Activated naive CD4-positive, alpha-beta T cell treated with anti-CD3 and anti-CD28 coated beads, Interleukin-2, amount 10 ng/mL, durations not matched to agents 7 days and 5 days (primary cell): ENCODE measurements around the gene DIAPH1.

ENCODE experiments used
- CTCF ChIA-PET: fragments of 350-600 bp; sonication (Branson Sonifier 250); formaldehyde crosslinking; loops from one replicate; lab custom pipeline; 2021; ENCODE audit warnings: antibody characterized with exemption; lab: Charles Lee
- DNase-seq: peaks from one replicate; pipeline ENCODE4 v3.0.0-alpha.2; 2020
- H3K27ac Mint-ChIP-seq: one replicate; pipeline ENCODE4 v1.8.0; 2021; ENCODE audit warnings: mild to moderate bottlenecking, moderate library complexity, mixed read lengths
- H3K27me3 Mint-ChIP-seq: one replicate; pipeline ENCODE4 v1.8.0; 2021; ENCODE audit warnings: mild to moderate bottlenecking, mixed read lengths
- H3K36me3 Mint-ChIP-seq: one replicate; pipeline ENCODE4 v1.8.0; 2021; ENCODE audit warnings: mixed read lengths
- H3K4me1 Mint-ChIP-seq: one replicate; pipeline ENCODE4 v1.8.0; 2021; ENCODE audit warnings: mixed read lengths
- H3K4me3 Mint-ChIP-seq: one replicate; pipeline ENCODE4 v1.8.0; 2021; ENCODE audit warnings: mild to moderate bottlenecking, moderate library complexity, mixed read lengths
- H3K9me3 Mint-ChIP-seq: one replicate; pipeline ENCODE4 v1.8.0; 2021; ENCODE audit warnings: mixed read lengths

DIAPH1 gene

DNA sequence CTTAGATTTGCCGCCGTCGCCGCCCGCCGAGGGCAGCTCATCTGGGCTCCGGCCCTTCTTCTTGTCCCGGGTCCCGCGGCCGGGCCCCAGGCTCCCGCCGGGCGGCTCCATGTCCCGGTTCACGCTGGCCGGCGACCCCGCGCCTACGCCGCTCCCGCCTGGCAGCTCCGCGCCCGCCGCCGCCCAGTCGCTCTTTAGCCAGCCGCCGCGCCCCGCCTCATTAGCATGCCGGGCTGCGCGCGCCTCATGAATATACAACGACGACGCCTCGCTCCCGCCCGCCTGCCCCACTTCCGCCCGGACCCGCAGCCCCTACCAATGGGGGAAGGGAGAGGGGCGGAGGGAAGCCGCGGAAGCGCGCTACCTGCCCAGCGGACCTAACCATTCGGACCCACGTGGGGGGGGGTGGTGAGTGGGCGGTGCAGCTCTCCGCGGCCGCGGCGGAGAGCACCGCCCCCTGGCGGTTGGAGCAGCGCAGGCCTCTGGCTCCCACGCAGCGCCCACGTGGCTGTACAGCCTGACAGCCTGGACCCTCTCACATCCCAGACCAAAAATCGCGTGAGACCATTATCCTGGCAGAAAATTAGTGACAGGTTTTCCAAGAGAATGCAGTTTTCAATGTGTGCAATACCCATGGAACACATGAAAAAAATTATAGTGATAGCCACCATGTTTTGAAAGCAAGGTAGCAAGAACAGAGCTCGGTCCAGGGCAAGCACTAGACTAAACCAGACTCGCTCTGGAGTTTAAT is at the start of gene DIAPH1:
TSS of gene DIAPH1 (minus strand) at position 197 of the 751 bp plus-strand sequence. CDS start at position 111, 86 bp downstream.
- peak within 1 kb of the TSS; percentile 96 for H3K27ac Mint-ChIP-seq
- peaks cover 46% of the 10 kb centered on the region for H3K36me3 Mint-ChIP-seq
- H3K4me3 Mint-ChIP-seq = peak within 1 kb of the TSS; percentile 99
- CTCF ChIA-PET = interaction anchor here (0.7 to 5.1 kb wide), 19 partner anchors 11 to 341 kb away, joined by 3 to 236 read pairs (median 9); partner anchors contain the start of genes HDAC3 and RELL2
- peaks cover 60% of the 10 kb centered on the region for H3K4me1 Mint-ChIP-seq
- H3K27me3 Mint-ChIP-seq = no peaks in the 10 kb centered on the region
- no peaks in the 10 kb centered on the region for H3K9me3 Mint-ChIP-seq
- peak; percentile 98 for DNase-seq

GRCh38 chr5:141665995-141666940 is 47.5 kb upstream of the DIAPH1 start:
- Mint-ChIP-seq H3K36me3 (no peaks in the 10 kb centered on the region), H3K9me3 (no peaks in the 10 kb centered on the region), H3K27me3 (peaks cover 24% of the 10 kb centered on the region), H3K4me1 (peaks cover 5% of the 10 kb centered on the region), H3K4me3 (no peak overlapping the region), H3K27ac (no peak overlapping the region)
- CTCF ChIA-PET = interaction anchor here (1.4 to 3.9 kb wide), 9 partner anchors 18 to 294 kb away, joined by 3 to 28 read pairs (median 11); partner anchors contain the start of gene PCDH1
- DNase-seq = no peak

DNA sequence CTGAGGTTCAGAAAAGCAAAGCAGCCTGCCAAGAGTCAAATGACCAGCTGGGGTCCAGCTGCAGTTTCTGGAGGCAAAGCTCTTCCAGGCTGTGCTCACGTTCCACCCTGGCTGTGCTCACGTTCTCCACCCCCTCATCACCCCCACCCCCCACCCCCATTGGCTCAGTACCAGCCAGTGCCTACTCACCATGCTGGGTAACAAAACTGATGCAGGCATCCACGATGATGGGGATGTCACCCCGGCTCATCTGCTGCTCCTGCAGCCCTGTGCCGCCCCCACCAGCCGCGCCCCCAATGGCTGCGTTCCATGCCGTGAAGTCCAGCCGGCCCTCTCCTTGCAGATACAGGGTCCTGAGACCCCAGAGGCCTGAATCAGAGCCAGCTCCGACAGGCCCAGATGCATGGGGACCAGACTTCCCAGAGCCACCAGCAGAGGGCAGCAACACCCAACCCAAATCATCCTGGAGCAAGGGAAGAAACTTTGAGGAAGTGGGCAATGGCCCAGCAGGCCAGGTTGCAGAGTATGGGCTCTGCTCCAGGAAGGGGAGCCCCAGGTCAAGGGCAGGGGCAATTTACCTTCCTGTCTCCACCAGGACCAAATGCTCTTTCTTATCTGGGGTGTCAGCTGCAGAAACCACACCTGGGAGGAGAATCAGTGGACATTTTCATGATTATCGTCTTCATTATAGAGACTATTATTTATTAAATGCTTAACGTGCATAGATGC is 46.1 kb upstream of the DIAPH1 start:
- no peaks in the 10 kb centered on the region for H3K36me3 Mint-ChIP-seq

DNA sequence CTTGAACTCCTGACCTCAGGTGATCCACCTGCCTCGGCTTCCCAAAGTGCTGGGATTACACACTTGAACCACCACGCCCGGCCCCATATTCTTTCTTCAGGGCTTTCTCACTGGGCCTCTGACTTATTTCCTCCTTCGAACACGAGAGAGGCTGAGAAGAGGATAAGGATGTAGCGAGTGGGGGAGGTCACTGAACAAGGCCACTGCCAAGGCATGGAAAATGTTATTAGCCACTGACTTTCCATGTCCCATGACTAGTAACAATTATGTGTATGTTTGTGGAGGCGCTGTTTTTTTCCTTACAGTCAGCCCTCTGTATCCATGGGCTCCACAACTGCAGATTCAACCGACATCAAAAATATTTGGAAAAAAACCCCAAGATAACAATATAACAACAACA is 44.7 kb upstream of the DIAPH1 start:
- Mint-ChIP-seq H3K9me3 (no peaks in the 10 kb centered on the region), H3K27ac (no peak overlapping the region), H3K27me3 (peaks cover 30% of the 10 kb centered on the region), H3K4me1 (peaks cover 5% of the 10 kb centered on the region), H3K36me3 (no peaks in the 10 kb centered on the region), H3K4me3 (no peak overlapping the region)
- DNase-seq = no peak
- CTCF ChIA-PET = interaction anchor here (0.8 to 3.9 kb wide), 7 partner anchors 10 to 298 kb away, joined by 3 to 28 read pairs (median 11); partner anchors contain the start of gene PCDH1

More for the DNA sequence above, 46.1 kb upstream of the DIAPH1 start:
- peak; percentile 84 for DNase-seq
- Mint-ChIP-seq H3K9me3 (no peaks in the 10 kb centered on the region), H3K4me1 (peaks cover 5% of the 10 kb centered on the region), H3K27ac (no peak overlapping the region), H3K27me3 (peaks cover 19% of the 10 kb centered on the region), H3K4me3 (no peak overlapping the region)
- CTCF ChIA-PET = interaction anchor here (0.6 to 3.9 kb wide), 24 partner anchors 8 to 296 kb away, joined by 3 to 28 read pairs (median 5); partner anchors contain the start of genes DIAPH1, FCHSD1 and PCDH1

DNA sequence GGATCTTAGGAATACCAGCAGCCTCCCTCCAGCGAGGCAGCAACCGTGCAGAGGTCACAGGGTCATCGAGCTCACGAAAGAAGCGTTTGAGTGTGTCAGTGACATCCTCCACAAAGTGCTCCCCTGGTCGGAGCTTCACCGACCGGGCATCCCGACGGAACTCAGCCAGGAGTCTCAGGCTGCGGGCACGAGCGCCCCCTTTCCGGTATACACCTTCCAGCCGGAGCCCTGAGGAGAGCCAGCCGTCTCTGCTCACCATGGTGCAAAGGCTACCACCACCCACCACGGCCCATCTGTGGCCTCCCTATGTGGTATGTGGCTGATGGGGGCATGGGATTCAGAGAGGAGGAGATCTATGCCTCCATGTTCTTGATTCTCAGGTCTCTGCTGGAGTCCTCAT is 43.2 kb upstream of the DIAPH1 start:
- Mint-ChIP-seq H3K27ac (no peak overlapping the region), H3K4me3 (no peak overlapping the region), H3K27me3 (peaks cover 34% of the 10 kb centered on the region), H3K9me3 (no peaks in the 10 kb centered on the region), H3K36me3 (no peaks in the 10 kb centered on the region), H3K4me1 (peaks cover 5% of the 10 kb centered on the region)
- DNase-seq = no peak
- CTCF ChIA-PET = interaction anchor here (1.1 to 1.2 kb wide), 2 partner anchors 8 to 70 kb away, joined by 3 to 4 read pairs; no protein-coding TSS in a partner anchor

GRCh38 chr5:141657937-141658545 is 39.2 kb upstream of the DIAPH1 start:
- H3K27me3 Mint-ChIP-seq = peaks cover 44% of the 10 kb centered on the region
- no peak for DNase-seq
- H3K36me3 Mint-ChIP-seq = no peaks in the 10 kb centered on the region
- no peak overlapping the region for H3K27ac Mint-ChIP-seq
- H3K4me1 Mint-ChIP-seq = no peaks in the 10 kb centered on the region
- no peak overlapping the region for H3K4me3 Mint-ChIP-seq
- no peaks in the 10 kb centered on the region for H3K9me3 Mint-ChIP-seq
- CTCF ChIA-PET = interaction anchor here (1.5 kb wide), 1 partner anchor 303 kb away, joined by 5 read pairs; no protein-coding TSS in a partner anchor

DNA sequence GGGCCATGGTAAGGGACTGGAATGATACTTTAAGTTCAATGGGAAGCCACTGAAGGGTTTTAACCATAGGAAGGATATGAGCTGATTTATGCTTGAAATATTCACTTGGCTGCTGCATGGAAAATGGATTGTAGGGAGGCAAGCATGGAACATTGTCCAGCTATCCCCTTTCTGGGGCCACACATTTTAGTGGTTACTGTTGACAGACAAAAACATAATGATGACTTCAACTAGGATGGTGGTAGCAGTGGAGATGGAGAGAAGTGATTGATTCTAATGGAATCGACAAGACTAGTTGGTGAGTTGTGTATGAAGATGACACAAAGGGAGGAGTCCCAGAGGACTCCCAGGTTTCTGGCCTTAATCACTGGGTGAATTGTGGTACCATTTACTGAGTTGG is 38.6 kb upstream of the DIAPH1 start:
- Mint-ChIP-seq H3K4me1 (peaks cover 2% of the 10 kb centered on the region), H3K36me3 (no peaks in the 10 kb centered on the region), H3K27me3 (peaks cover 50% of the 10 kb centered on the region), H3K27ac (no peak overlapping the region), H3K4me3 (no peak overlapping the region), H3K9me3 (no peaks in the 10 kb centered on the region)
- no peak for DNase-seq
- CTCF ChIA-PET = interaction anchor here (1.1 to 1.5 kb wide), 2 partner anchors 12 to 304 kb away, joined by 4 to 5 read pairs; no protein-coding TSS in a partner anchor

DNA sequence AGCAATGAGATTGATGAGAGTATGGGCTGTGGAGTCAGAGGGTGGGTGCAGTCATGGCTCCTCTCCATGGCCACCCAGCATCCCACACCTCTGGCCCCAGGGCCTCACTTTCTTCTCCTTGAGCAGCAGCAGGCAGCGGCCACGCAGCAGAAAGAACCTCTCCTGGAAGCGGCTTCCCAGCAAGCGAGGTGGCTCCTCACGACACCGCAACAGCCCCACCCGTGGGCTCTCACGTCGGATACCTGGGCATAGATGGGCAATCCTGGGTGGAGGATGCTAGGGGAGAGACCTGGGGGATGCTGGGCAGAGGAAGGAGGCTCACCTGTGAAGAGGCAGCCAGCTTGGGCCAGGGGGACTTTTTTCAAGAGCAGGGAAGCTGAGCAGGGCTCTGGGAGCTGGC is 37.6 kb upstream of the DIAPH1 start:
- H3K4me1 Mint-ChIP-seq = peaks cover 11% of the 10 kb centered on the region
- H3K27me3 Mint-ChIP-seq = peaks cover 44% of the 10 kb centered on the region
- H3K9me3 Mint-ChIP-seq = no peaks in the 10 kb centered on the region
- CTCF ChIA-PET = interaction anchor here (1.1 to 1.5 kb wide), 2 partner anchors 9 to 13 kb away, joined by 4 to 5 read pairs; no protein-coding TSS in a partner anchor
- H3K36me3 Mint-ChIP-seq = no peaks in the 10 kb centered on the region
- no peak overlapping the region for H3K4me3 Mint-ChIP-seq
- no peak overlapping the region for H3K27ac Mint-ChIP-seq
- peak; percentile 8 for DNase-seq

GRCh38 chr5:141655020-141655419 is 36.2 kb upstream of the DIAPH1 start:
- DNase-seq = peak; percentile 5
- no peaks in the 10 kb centered on the region for H3K36me3 Mint-ChIP-seq
- peaks cover 23% of the 10 kb centered on the region for H3K4me1 Mint-ChIP-seq
- no peak overlapping the region for H3K4me3 Mint-ChIP-seq
- H3K9me3 Mint-ChIP-seq = no peaks in the 10 kb centered on the region
- H3K27me3 Mint-ChIP-seq = peaks cover 44% of the 10 kb centered on the region
- CTCF ChIA-PET = interaction anchor here (1.5 to 1.9 kb wide), 2 partner anchors 10 to 63 kb away, joined by 3 to 8 read pairs; no protein-coding TSS in a partner anchor
- peak overlapping the region; percentile 11 for H3K27ac Mint-ChIP-seq

- Mint-ChIP-seq H3K36me3 (peaks cover 3% of the 10 kb centered on the region), H3K9me3 (no peaks in the 10 kb centered on the region), H3K4me1 (peaks cover 29% of the 10 kb centered on the region), H3K27me3 (peaks cover 39% of the 10 kb centered on the region), H3K4me3 (no peak overlapping the region), H3K27ac (no peak overlapping the region)
- CTCF ChIA-PET = interaction anchor here (1.4 to 1.9 kb wide), 3 partner anchors 8 to 62 kb away, joined by 3 to 8 read pairs (median 3); no protein-coding TSS in a partner anchor
- no peak for DNase-seq
Measured at GRCh38 chr5:141654298-141654697, 35.5 kb upstream of the DIAPH1 start.

GRCh38 chr5:141651728-141652105 is 32.9 kb upstream of the DIAPH1 start:
- Mint-ChIP-seq H3K4me3 (peak overlapping the region; percentile 89), H3K27ac (peak overlapping the region; percentile 4), H3K9me3 (no peaks in the 10 kb centered on the region), H3K27me3 (peaks cover 30% of the 10 kb centered on the region), H3K4me1 (peaks cover 36% of the 10 kb centered on the region), H3K36me3 (peaks cover 4% of the 10 kb centered on the region)
- CTCF ChIA-PET = interaction anchor here (1.0 kb wide), 2 partner anchors 13 to 14 kb away, joined by 3 to 4 read pairs; no protein-coding TSS in a partner anchor
- DNase-seq = peak; percentile 15

DNA sequence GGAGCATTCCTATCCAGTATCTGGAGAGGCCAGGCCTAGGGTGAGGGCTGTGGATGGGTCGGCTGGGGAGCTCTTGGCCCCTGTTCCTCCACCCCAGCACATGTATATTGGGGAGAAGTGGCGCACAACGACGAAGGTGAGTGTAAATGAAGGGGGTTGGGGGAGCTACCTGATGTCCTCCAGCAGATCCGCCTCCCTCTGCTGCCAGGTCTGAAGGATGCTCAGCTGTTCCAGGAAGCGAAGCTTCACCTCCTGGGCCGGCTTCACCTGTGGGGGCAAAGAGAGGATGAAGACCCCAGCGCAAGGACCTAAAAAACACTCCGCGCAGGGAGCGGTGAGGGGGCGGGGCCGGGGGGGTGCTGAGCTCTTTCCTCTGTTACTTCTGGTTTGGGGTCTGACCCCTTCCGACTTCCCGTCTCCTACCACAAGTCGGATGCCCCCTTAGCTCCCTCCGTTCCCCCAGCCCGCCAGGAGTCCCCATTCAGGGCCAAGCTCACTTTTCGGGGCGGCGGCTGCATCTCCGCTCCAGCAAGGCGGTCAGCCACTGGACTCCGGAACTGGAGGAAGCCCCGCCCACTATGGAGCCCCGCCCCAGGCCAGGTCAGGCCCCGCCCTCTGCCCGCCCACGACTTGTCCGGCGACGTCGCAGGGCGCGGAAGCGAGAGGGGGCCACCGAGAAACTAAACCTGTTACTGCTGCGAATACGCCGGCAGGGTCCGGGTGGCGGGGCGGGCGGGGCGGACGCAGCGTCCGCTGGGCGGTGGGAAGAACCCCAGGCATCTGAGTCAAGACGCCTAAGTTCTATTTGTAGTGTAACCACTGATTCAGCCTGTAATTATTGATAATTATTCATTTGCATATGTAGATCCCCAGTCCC is 32.3 kb upstream of the DIAPH1 start, which contains the start of gene FCHSD1:
TSS of gene FCHSD1 (minus strand) at position 568 of the 877 bp plus-strand sequence. CDS start at position 518, 50 bp downstream.
- H3K27ac Mint-ChIP-seq = peak within 1 kb of the TSS; percentile 80
- peak within 1 kb of the TSS; percentile 89 for H3K4me3 Mint-ChIP-seq
- peaks cover 24% of the 10 kb centered on the region for H3K27me3 Mint-ChIP-seq
- H3K4me1 Mint-ChIP-seq = peaks cover 36% of the 10 kb centered on the region
- peak; percentile 89 for DNase-seq
- CTCF ChIA-PET = interaction anchor here (0.8 to 1.1 kb wide), 6 partner anchors 13 to 318 kb away, joined by 3 to 6 read pairs (median 4); partner anchors contain the start of gene RNF14
- peaks cover 8% of the 10 kb centered on the region for H3K36me3 Mint-ChIP-seq
- H3K9me3 Mint-ChIP-seq = no peaks in the 10 kb centered on the region
